K562 (cell line): Measurements from ENCODE around the gene CEMIP. TPM values are rescaled to one million over a fixed set of nuclear protein-coding genes. Genes with fewer than 3 reads are reported as not detected.

Experiments
- BRD9 ChIP-seq: fragments of 450-650 bp; IDR thresholded peaks from 2 replicates; pipeline ENCODE4 v1.6.1; 2018; ENCODE audit warnings: low read depth; ENCODE audit not compliant: partially characterized antibody
- C11orf30 ChIP-seq: fragments of 450-650 bp; IDR thresholded peaks from 2 replicates; pipeline ENCODE4 v1.6.1; 2016; ENCODE audit warnings: low read depth, mild to moderate bottlenecking
- E2F8 ChIP-seq: fragments of 450-650 bp; IDR thresholded peaks from 2 replicates; pipeline ENCODE4 v1.7.1; 2018; ENCODE audit warnings: mild to moderate bottlenecking, low read depth; ENCODE audit not compliant: partially characterized antibody
- FOXP1 ChIP-seq: sonication (generic); formaldehyde crosslinking; IDR thresholded peaks from 2 replicates; pipeline ENCODE4 v1.8.0; 2022; ENCODE audit warnings: mild to moderate bottlenecking, missing genetic modification reagents
- GATAD2B ChIP-seq: fragments of 450-650 bp; IDR thresholded peaks from 2 replicates; pipeline ENCODE4 v1.6.1; 2017; ENCODE audit warnings: mild to moderate bottlenecking, borderline replicate concordance
- KLF10 ChIP-seq: fragments of 250-450 bp; sonication (Bioruptor Pico); IDR thresholded peaks from 2 replicates; pipeline ENCODE4 v1.6.1; 2021; ENCODE audit warnings: matching md5 sums
- L3MBTL2 ChIP-seq: fragments of 450-650 bp; IDR thresholded peaks from 2 replicates; pipeline ENCODE4 v1.6.1; 2016; ENCODE audit warnings: mild to moderate bottlenecking, moderate library complexity
- LEF1 ChIP-seq: fragments of 450-650 bp; IDR thresholded peaks from 2 replicates; pipeline ENCODE4 v1.6.1; 2016; ENCODE audit warnings: mild to moderate bottlenecking
- MAFF ChIP-seq: IDR thresholded peaks from 2 replicates; pipeline ENCODE4 v1.6.1; 2012; ENCODE audit warnings: low read length, improper control_type of control experiment
- MIER1 ChIP-seq: fragments of 450-650 bp; IDR thresholded peaks from 2 replicates; pipeline ENCODE4 v1.6.1; 2016; ENCODE audit warnings: antibody characterized with exemption, mild to moderate bottlenecking, low read depth
- MXI1 ChIP-seq: IDR thresholded peaks from 2 replicates; pipeline ENCODE4 v1.6.1; 2011; ENCODE audit warnings: low read depth, mild to moderate bottlenecking, improper control_type of control experiment, low read length
- NCOR1 ChIP-seq: fragments of 450-650 bp; IDR thresholded peaks from 2 replicates; pipeline ENCODE4 v1.6.1; 2016; ENCODE audit warnings: mild to moderate bottlenecking, moderate library complexity
- POLR2AphosphoS2 ChIP-seq: IDR thresholded peaks from 2 replicates; pipeline ENCODE4 v1.6.1; 2012; ENCODE audit warnings: low read length, improper control_type of control experiment
- POLR2B ChIP-seq: fragments of 450-650 bp; IDR thresholded peaks from 2 replicates; pipeline ENCODE4 v1.6.1; 2018; ENCODE audit warnings: low read depth; ENCODE audit not compliant: partially characterized antibody
- PTTG1 ChIP-seq: fragments of 450-650 bp; IDR thresholded peaks from 2 replicates; pipeline ENCODE4 v1.6.1; 2016; ENCODE audit warnings: low read depth, mild to moderate bottlenecking, missing genetic modification characterization, missing compliant biosample characterization
- TFAM ChIP-seq: fragments of 250-450 bp; sonication (Bioruptor Pico); conservative IDR thresholded peaks from 2 replicates; pipeline ENCODE4 v1.5.0; 2021; ENCODE audit warnings: mild to moderate bottlenecking, moderate library complexity
- TFAP4 ChIP-seq: sonication (generic); formaldehyde crosslinking; IDR thresholded peaks from 2 replicates; pipeline ENCODE4 v1.8.0; 2022; ENCODE audit warnings: missing genetic modification reagents, mild to moderate bottlenecking, moderate library complexity, borderline replicate concordance
- THAP12 ChIP-seq: fragments of 250-450 bp; sonication (Bioruptor Pico); IDR thresholded peaks from 2 replicates; pipeline ENCODE4 v1.9.0; 2021; ENCODE audit warnings: mild to moderate bottlenecking, inconsistent platforms
- TSC22D4 ChIP-seq: fragments of 450-650 bp; IDR thresholded peaks from 2 replicates; pipeline ENCODE4 v1.6.1; 2016; ENCODE audit warnings: missing genetic modification characterization, missing biosample characterization, control low read depth
- ZFP30 ChIP-seq: fragments of 250-450 bp; sonication (Bioruptor Pico); IDR thresholded peaks from 2 replicates; pipeline ENCODE4 v1.8.0; 2022; ENCODE audit warnings: moderate library complexity, mild to moderate bottlenecking, inconsistent platforms, borderline replicate concordance
- ZNF197 ChIP-seq: fragments of 200-800 bp; sonication (Bioruptor generic); IDR thresholded peaks from 2 replicates; pipeline ENCODE4 v1.6.1; 2016; ENCODE audit warnings: low read depth, missing genetic modification characterization, missing compliant biosample characterization
- polyA plus RNA-seq, 8 experiments: library from polyadenylated mRNA; depleted of rRNA in 4 of 8; stranded (reverse) in 5 of 8; unstranded in 3 of 8; fragments of >200 nt; fragmentation: Nextera tagmentation in 2 of 8; fragmentation: Illumina TruSeq in 1 of 8; extraction: Ambion mirVana in 2 of 8; extraction: Trizol in 1 of 8; gene quantifications; 2 replicates each; pipeline versions ENCODE4 v1.2.1 to v1.2.3, GENCODE V29; 2011 to 2014; ENCODE audit warnings: inconsistent platforms in 1 of 8, missing spikeins in 1 of 8
- total RNA-seq, 7 experiments: library from RNA; depleted of rRNA in 6 of 7; stranded (reverse); fragments of >200 nt in 6 of 7; fragmentation: Illumina TruSeq in 2 of 7; extraction: Trizol in 2 of 7; gene quantifications; 2 replicates each; pipeline versions ENCODE4 v1.2.1 to v1.2.3, GENCODE V29; 2011 to 2021; ENCODE audit warnings: low replicate concordance in 1 of 7

Gene CEMIP
- total and polyA plus RNA-seq, 9 of the 15 experiments (the other 6 are each of a cell fraction or from before 2014, with no cell fraction given), result 0.33 TPM; not detected in 8

- TF ChIP-seq NCOR1, result no peak
- no peak; the same call in 1 of the 2 replicates for TF ChIP-seq FOXP1 (CRISPR knock-in tag)
- 0 out of 2 replicates have a peak, but pooled peaks have one; percentile 27 for TF ChIP-seq LEF1
- TF ChIP-seq THAP12 (CRISPR knock-in tag), result 0 out of 2 replicates have a peak, but pooled peaks have one; percentile 75
- TF ChIP-seq KLF10 (CRISPR knock-in tag), result no peak
- peak; percentile 91 for TF ChIP-seq POLR2B
- TF ChIP-seq TSC22D4 (tag), result no peak
- no peak for TF ChIP-seq ZFP30 (CRISPR knock-in tag)
- TF ChIP-seq MIER1, result no peak
- no peak for TF ChIP-seq GATAD2B
- 0 out of 2 replicates have a peak, but pooled peaks have one; percentile 19 for TF ChIP-seq MXI1
- no peak for TF ChIP-seq MAFF
- TF ChIP-seq E2F8, result no peak
- no peak for TF ChIP-seq ZNF197 (CRISPR knock-in tag)
- TF ChIP-seq TFAM, result no peak
- peak; percentile 43; the same call in 1 of the 2 replicates for TF ChIP-seq TFAP4 (CRISPR knock-in tag)
- TF ChIP-seq L3MBTL2, result no peak
- no peak; the same call in 1 of the 2 replicates for TF ChIP-seq POLR2AphosphoS2
- TF ChIP-seq PTTG1 (tag), result no peak
- TF ChIP-seq C11orf30, result peak; percentile 92
- TF ChIP-seq BRD9, result peak; percentile 59
These were observed 210.6 kb downstream of the CEMIP start, which contains the start of gene MESD (continued) for GRCh38 chr15:80989518-80990478.
